HG03565 (cell line): ENCODE results near the gene SAMD10.
"Not testable (repeated sequence)": the region's sequence is repeated elsewhere in the genome, so short reads cannot be mapped to it uniquely, and the experiment has no call there.

Experiments used
- ATAC-seq: cut with Tn5 transposase; IDR thresholded peaks from one replicate; pipeline ENCODE4 v1.9.1; 2021; ENCODE audit warnings: mild to moderate bottlenecking, moderate library complexity; ENCODE audit not compliant: unreplicated experiment

The SAMD10 gene

DNA sequence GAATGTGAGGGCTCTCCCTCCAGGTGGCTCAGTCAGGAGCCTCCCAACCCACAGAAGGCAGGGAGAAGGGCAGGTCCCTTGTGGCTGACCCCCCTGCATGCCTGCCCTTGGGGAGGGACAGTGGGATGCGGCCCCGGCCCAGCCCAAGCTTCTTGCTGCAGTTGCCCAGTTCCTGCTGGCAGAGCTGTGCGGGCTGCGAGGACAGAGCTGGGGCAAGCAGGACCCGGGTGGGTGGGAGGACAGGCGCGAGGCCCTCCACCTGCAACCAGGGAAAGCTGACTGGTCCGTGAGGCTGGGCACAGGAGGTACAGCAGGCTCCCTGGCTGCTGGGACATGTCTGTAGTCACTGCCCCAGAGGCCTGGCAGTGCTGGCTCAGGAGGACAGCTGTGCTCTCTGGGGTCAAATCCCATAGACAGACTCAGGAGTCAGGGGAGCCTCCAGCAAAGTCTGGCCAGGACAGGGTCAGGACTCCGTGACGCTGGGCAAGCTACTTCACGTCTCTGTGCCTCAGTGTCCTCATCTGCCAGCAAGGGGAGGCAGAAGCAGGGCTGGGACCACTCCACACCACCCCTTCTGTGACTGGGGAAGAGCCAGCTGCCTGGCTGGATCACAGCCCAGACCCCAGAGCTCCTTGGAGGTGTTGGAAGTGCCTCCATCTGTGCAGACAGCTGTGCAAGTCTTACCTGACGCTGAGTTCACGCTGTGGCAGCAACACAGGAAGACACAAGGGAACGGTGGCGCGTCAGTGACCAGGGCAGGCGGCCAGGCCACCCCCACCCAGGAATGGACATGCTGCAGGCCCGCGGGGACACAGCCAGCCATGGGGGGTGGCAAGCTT, 36.3 kb downstream of the SAMD10 start:
- ATAC-seq = no peak

DNA sequence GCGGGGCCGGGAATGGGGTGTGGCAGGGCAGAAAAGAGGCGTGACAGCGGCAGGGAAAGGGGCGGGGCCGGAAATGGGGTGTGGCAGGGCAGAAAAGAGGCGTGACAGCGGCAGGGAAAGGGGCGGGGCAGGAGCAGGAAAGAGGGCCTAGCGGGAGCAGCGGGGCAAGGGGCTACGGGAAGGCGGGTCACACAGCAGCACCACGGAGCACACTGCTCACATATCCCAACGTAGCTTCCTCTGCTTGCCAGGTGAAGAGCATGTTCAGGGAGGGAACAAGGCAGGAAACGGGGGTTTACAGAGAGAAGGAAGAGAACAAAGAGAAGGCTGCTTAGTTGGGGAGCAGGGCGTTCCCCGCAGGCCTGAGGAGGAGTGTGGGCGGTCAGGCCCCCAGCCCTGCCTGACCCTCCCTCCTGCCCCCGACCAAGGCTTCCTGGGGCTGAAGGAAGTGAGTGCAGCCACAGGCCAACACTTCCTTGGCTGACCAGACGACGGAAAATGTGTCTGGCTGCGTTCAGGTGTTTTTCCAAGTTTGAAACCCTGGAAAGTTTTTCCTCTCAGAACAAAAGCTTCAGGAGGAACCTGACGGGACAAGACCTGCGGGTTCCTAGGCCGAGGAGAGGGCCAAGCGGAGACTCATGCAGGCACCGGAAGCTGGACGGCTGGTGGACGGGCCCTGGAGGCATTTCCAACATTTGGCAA, 37.0 kb downstream of the SAMD10 start:
- no peak for ATAC-seq

DNA sequence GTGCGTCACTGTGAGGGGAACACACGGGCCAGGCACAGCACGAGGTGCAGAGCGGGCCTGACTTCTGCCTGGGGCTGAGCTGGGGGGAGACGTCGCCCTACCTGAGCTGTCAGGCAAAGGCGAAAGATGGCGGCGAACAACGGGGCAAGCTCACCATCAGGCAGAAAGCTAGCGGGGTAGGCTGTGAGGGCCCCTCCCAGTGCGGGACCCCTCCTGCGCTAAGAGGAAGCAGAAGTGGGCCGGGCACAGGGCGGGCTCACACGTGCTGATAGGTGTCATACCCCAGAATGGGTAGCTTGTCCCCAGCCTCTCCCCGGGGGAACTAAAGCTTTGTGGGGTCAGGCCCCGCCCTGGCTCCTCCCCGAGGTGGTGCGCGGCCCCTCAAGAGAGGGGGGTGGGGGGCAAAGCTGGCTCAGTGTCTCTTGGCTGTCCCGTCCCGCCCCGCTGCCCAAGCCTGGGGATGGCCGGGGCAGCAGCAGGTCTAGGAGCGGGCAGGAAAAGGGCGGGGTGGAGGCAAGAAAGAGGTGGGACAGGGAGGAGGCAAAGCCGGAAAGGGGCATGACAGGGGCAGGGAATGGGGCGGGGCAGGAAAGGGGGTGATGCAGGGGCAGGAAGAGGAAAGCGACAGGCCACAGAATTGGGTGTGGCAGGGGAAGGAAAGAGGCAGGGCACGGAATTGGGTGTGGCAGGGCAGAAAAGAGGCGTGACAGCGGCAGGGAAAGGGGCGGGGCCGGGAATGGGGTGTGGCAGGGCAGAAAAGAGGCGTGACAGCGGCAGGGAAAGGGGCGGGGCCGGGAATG, 38.0 kb downstream of the SAMD10 start:
- no peak for ATAC-seq

DNA sequence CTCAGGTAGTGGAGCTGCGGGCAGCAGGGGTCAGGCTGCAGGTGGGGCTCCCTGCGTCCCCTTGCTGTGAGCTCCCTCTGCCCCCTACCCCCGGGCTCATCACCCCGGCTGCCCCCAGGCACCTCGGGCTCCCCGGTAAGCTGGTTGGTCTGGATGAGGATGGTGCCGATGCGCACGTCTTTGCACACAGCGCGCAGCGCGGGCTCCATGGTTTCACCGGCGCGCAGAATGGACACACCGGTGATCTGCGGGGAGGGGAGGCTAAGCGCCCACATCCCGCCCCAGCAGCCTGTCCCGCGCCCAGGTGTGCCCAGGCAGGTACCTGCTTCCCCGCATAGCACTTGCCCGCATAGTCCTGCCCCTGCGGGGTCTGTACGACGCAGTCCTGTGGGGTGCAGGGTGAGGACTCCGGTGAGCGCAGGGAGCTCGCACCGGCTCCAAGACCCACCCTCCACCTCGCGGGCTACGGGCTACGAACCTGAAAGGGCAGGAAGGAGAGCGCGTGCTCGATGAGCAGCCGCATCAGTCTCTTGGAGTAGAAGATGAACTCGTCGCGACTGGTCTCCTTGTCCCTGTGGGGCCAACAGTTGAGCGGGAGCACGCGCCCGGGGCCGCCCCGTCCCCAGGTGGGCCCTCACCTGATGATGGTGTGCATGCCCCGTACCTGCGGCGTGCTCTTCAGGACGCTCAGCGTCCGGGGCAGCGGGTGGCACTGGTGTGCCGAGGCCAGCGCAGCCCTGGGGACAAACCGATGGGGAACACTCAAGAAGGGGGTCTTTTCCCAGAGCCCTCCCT, 38.8 kb downstream of the SAMD10 start:
- ATAC-seq = no peak

DNA sequence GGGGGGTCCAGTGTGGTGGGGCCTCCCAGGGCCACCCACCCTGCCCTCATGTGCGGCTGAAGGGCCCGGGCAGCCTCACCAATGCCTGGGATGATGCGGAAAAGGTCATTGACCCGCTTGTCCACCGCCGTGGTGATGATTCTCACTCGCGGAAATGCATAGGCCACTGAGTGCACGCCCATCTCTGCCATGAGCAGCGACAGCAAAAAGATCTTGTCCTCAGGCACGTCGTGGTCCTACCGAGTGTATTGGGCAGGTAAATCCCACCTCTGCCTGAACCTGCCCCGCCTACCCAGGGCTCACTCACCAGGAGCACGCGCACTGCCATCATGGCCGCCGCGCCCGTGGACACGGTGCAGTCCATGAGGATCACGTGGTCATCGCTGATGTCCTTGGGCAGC, 39.4 kb downstream of the SAMD10 start:
- no peak for ATAC-seq

DNA sequence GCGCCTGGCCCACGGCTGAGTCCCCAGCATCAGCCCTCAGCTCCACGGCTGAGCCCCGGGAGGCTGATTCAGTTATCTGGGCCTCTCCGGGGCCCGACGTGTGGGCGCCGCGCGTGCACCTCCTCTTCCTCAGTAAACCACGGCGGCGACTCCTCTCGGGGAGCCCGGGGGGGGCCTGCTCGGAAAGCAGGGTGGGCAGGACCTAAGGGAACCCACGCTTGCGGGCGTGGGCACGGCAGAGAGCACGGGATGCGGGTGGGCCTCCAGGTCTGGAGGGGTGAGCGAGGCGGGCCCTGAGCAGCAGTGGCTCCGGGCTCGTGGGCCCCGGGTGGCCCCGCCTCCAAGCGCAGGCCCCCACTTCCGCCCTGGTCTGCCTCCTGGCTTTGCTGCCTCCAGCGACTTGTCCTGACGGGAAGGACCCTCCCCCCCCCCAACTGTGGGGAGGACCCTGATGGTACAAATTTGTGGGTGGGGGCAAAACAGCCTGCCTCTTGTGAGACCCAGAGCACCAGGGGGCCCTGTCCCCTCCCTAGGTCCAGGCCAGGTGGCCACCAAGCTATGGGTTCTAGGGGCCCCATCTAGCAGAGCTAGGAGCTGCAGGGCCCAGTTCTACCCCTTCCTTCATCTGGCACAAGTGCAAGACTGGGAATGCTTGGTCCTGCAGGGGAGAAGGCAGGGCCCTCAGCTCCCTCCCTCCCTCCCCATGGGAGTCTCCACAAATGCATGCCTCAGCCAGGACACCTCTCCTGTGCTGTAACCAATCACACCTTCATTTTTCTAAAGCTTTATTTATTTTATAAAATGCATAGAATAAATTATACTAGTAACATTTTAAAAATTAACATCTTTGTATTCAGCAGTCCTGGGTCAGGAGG, 40.1 kb downstream of the SAMD10 start:
- ATAC-seq = no peak

DNA sequence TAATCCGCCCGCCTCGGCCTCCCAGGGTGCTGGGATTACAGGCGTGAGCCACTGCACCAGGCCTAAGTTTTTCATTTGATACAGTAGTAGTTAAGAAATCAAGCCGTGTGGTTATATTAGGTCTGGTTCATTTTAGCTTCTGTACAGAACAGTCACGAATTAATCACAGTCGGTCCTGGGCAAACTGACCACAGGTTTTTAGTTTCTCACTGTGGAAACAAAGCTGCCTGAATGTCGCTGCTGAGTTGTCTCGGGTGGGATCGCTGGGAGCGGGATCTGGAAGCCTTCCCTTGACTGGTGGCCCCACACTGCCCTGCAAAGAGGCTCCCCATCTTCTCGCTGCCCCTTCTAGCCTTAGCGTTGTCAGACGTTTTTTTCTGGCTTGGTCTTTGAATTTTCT, 41.8 kb downstream of the SAMD10 start:
- ATAC-seq = no peak

DNA sequence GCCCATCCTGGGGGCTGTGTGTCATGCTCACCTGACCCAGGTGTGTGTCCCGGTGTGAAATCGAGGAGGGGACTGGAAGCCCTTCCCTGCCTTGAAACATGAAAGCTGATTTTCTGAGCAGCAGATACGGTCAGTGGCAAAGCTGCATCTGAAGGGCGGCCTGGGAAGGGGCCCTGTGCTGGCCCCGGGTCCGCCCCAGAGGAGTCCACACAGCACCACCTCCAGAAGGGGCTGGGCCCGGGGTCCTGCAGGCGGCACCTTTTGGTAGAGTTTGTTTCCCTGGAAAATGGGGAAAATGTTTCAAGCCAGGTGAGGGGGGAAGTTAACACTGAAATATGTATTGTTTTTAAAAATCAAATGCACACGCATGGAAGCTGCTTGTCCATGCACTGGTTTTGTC, 44.0 kb downstream of the SAMD10 start:
- no peak for ATAC-seq

DNA sequence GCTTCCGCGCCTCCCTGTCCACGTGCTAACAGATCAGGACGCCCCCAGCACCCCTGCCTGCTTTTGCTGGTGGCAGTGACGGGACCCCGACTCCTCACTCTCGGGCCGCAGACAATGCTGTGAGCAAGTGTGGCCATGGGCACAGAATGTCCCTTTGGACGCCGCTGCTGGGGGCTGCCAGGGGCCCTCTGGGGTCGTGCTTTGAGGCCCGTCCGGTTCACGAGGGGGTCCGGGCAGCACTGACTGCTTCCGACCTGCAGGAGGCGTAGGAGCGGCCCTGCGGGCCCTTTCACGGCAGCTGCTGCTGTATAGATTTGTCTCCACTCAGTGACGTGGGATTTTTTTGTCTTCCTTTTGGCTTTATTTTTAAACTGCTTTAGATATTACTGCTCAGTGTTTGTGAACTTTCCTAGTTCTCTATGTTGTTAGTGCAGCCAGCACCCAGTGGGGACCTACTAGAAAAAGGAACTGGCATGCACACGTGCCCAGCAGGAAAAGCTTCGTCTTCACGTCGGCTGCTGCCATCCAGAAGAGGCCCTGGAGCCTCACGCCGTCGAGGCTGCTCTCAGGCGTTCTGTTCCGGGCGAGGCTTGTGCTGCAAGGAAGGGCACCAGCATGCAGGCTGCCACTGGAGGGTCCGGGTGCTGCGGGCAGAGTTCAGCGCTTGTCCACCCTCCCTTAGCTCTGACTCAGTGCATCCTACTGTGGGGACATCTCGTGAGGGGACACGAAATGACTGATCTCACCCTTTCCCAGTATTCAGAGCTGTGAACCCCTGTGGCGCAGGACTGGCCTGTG, 45.0 kb downstream of the SAMD10 start:
- no peak for ATAC-seq

DNA sequence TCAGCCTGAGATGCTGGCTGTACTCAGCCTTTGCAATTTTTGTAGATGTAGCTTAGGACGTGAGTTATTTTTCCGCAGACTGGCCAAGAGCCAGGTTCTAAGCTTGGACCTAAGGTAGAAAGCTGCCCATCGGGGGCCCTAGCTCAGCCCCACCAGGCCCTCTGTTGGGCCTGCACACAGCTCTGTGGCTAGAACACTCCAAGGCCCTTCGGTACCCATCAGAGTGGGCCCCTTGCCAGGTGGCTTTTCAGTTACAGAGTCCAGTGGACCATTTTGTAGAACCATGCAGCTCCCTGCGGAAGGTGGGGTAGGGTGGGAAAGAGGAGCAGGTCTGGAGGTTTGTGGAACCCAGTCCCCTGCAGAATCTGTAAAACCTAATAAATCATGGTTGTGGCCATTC, 45.8 kb downstream of the SAMD10 start:
- ATAC-seq = no peak

DNA sequence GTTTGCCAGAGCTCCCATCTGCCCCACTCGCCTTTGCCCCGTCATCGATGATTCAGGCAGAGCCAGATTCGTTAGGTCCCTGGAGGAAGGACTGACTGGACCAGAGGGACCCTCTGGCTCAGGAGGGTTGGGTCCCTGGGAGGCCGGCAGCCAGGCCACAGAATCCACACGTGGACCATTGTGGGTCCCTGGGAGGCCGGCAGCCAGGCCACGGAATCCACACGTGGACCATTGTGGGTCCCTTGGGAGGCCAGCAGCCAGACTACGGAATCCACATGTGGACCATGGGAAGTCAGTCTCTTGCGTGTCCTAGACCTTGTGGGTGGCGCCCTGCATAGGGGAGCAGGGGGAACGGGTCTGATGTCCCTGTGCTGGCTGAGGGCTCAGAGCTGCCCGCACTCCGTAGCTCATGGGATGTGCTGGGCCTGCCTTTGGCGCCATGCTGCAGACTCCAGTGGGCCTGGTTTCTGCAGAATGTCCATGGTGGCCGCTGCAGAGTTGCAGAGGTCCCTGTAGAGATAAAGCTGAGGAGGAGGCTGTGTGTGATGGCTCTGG, 46.8 kb downstream of the SAMD10 start:
- no peak for ATAC-seq

DNA sequence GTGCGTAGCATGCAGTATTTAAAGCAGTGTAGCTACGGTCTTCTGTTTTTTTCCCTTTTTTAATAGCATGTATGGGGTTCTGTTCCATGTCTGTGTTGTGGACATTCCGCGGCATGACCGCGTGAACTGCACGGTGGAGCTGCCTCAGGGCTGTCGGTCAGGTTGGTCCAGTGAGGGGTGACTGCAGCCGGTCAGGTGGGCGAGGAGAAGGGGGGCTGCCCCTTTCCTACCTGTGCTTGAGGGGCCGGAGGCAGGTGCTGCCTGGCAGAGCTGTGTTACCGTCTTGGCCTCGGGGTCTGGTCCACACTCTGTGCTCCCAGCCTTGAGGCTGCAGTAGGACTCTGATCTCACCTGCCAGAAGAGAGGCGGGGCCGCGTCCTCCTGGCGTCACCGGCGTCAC, 47.7 kb downstream of the SAMD10 start:
- ATAC-seq = no peak

DNA sequence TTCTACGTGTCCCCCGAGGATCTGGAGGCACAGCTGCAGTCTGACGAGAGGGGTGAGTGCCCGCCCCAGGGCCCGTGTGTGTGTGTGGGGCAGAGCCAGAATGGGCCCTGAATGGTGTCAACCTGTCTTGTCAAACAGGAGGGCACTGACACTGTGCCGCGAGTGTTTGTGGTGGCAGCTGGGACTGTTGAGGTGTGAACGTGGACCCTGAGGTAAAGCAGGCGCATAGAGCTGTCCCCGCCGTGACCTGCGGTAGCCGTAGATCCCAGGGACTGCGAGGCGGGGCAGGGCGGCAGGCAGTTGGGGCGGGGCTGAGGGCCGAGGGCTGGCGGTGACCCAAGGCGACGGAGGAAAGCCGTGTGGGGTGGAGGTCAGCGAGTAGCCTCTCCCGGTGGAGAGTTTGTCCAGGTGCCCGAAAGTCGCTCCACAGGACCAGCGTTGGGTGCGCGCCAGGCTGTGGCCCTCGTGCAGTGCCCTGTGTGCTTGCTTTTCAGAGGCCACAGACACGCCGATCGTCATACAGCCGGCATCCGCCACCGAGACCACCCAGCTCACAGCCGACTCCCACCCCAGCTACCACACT, 48.4 kb downstream of the SAMD10 start:
- no peak for ATAC-seq

DNA sequence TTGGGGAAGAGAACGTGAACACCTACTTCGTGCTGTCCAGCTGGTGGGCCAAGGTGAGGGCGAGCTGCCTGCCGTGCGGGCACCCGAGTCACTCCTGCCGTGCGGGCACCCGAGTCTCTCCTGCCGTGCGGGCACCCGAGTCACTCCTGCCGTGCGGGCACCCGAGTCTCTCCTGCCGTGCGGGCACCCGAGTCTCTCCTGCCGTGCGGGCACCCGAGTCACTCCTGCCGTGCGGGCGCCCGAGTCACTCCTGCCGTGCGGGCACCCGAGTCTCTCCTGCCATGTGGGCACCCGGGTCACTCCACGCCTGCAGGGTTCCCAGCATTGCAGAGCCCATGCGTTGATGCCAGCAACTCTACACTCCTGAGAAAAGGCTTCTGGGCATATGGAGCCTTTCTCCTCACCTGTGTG, 50.0 kb downstream of the SAMD10 start:
- not testable (repeated sequence) for ATAC-seq

DNA sequence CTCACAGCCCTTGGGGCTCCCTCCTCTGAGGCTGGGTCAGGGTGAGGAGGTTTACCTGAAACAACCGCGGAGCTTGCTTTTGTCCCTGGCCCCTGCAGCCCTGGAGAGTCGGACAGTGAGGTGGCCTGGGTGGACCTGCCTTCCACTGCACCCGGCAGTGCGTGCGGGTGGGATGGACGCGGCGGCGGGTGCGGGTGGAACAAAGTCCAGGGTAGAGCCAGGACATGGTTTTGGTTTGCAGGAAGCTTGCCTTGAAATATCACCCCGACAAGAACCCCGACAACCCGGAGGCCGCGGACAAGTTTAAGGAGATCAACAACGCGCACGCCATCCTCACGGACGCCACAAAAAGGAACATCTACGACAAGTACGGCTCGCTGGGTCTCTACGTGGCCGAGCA, 50.4 kb downstream of the SAMD10 start:
- no peak for ATAC-seq

DNA sequence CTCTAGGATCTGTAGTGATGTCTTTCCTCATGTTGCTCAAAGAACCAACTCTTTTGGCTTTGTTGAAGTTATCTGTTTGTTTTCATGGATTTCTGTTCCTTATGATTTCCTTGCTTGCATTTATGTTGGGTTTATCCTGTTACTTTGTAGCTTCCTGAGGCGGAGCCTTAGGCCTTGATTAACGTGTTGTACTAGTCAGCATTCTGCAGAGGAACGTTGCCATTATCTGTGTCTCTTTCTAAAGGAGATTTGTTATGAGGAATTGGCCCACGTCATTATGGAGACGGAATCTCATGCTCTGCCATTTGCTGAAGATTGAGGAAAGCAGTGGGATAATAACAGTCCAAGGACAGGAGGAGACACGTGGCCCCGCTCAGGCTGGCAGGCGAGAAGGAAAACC, 53.1 kb downstream of the SAMD10 start:
- no peak for ATAC-seq

DNA sequence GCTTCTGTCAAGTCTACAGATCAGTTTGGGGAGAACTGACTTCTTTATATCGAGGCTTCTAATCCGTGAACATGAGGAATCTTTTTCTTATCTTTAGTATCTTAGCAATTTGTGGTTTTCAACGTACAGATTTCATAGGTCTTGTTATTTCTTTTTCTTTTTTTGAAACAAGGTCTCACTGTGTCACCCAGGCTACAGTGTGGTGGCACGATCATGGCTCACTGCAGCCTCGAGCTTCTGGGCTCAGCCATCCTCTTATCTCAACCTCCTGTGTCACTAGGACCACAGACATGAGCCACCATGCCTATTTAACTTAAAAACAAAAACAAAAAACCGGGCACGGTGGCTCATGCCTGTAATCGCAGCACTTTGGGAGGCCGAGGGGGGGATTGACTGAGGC, 55.2 kb downstream of the SAMD10 start:
- ATAC-seq = no peak
